GM19023 (cell line): ENCODE data around the gene HAPLN2.
"Not testable (repeated sequence)": the region's sequence is repeated elsewhere in the genome, so short reads cannot be mapped to it uniquely, and the experiment has no call there.

Experiments
- ATAC-seq: cut with Tn5 transposase; IDR thresholded peaks from one replicate; pipeline ENCODE4 v1.9.1; 2021; ENCODE audit warnings: mild to moderate bottlenecking, moderate library complexity; ENCODE audit not compliant: unreplicated experiment

The HAPLN2 gene

GRCh38 chr1:156616463-156616862 is 2.8 kb upstream of the HAPLN2 start:
- no peak for ATAC-seq

GRCh38 chr1:156619582-156619955 is 354 bp downstream of the HAPLN2 start:
- no peak for ATAC-seq

GRCh38 chr1:156622581-156623297 is 3.5 kb downstream of the HAPLN2 start:
- no peak for ATAC-seq

- ATAC-seq, result no peak
Measured at GRCh38 chr1:156623946-156624813, 5.0 kb downstream of the HAPLN2 start.

GRCh38 chr1:156624814-156625435 is 5.7 kb downstream of the HAPLN2 start:
- ATAC-seq, result no peak

- ATAC-seq, result no peak
Measured at GRCh38 chr1:156625436-156626078, 6.3 kb downstream of the HAPLN2 start.

GRCh38 chr1:156626079-156626438 is 6.8 kb downstream of the HAPLN2 start:
- no peak for ATAC-seq

- no peak for ATAC-seq
Measured at GRCh38 chr1:156627313-156627880, 8.2 kb downstream of the HAPLN2 start.

- no peak for ATAC-seq
Measured at GRCh38 chr1:156629823-156630449, 10.7 kb downstream of the HAPLN2 start.

GRCh38 chr1:156631152-156631551 is 11.9 kb downstream of the HAPLN2 start:
- not testable (repeated sequence) for ATAC-seq

- ATAC-seq, result no peak
Measured at GRCh38 chr1:156632355-156632754, 13.1 kb downstream of the HAPLN2 start.

- ATAC-seq, result no peak
Measured at GRCh38 chr1:156638189-156638985, 19.2 kb downstream of the HAPLN2 start.

GRCh38 chr1:156639601-156640101 is 20.4 kb downstream of the HAPLN2 start:
- ATAC-seq, result no peak

- no peak for ATAC-seq
Measured at GRCh38 chr1:156640842-156641706, 21.9 kb downstream of the HAPLN2 start.

GRCh38 chr1:156641761-156642264 is 22.6 kb downstream of the HAPLN2 start, which contains the start of gene BCAN:
Gene BCAN, plus strand, starts transcription at chr1:156642117. Its CDS starts 3,938 bp downstream, at chr1:156646055.
- ATAC-seq, result no peak

GRCh38 chr1:156642265-156643048 is 23.2 kb downstream of the HAPLN2 start:
- no peak for ATAC-seq

GRCh38 chr1:156643049-156643777 is 24.0 kb downstream of the HAPLN2 start:
- no peak for ATAC-seq
